WTC11 (cell line): ENCODE measurements around the gene RAD17. TPM values are rescaled to one million over a fixed set of nuclear protein-coding genes. Genes with fewer than 3 reads are reported as not detected.

Experiments used
- CREM ChIP-seq: sonication (generic); formaldehyde crosslinking; IDR thresholded peaks from 2 replicates; pipeline ENCODE4 v1.8.1; 2022; ENCODE audit warnings: mild to moderate bottlenecking, missing genetic modification reagents, moderate library complexity
- EMX1 ChIP-seq: fragments of 250-450 bp; sonication (Bioruptor Pico); IDR thresholded peaks from 2 replicates; pipeline ENCODE4 v1.8.0; 2021; ENCODE audit warnings: mild to moderate bottlenecking
- ETV6 ChIP-seq: sonication (generic); formaldehyde crosslinking; IDR thresholded peaks from 2 replicates; pipeline ENCODE4 v1.8.1; 2022; ENCODE audit warnings: mild to moderate bottlenecking, missing genetic modification reagents
- FOXK1 ChIP-seq: sonication (generic); formaldehyde crosslinking; IDR thresholded peaks from 2 replicates; pipeline ENCODE4 v1.8.0; 2022; ENCODE audit warnings: mild to moderate bottlenecking, moderate library complexity, missing genetic modification reagents
- JUN ChIP-seq: sonication (generic); formaldehyde crosslinking; IDR thresholded peaks from 2 replicates; pipeline ENCODE4 v1.8.0; 2023; ENCODE audit warnings: mild to moderate bottlenecking, missing genetic modification reagents
- MYBL2 ChIP-seq: sonication (generic); formaldehyde crosslinking; IDR thresholded peaks from 2 replicates; pipeline ENCODE4 v1.8.1; 2023; ENCODE audit warnings: mild to moderate bottlenecking, moderate library complexity, missing genetic modification reagents
- NFYB ChIP-seq: sonication (generic); formaldehyde crosslinking; conservative IDR thresholded peaks from 2 replicates; pipeline ENCODE4 v1.8.0; 2022; ENCODE audit warnings: low read depth, missing genetic modification reagents
- NR3C1 ChIP-seq: sonication (generic); formaldehyde crosslinking; conservative IDR thresholded peaks from 2 replicates; pipeline ENCODE4 v1.8.1; 2023; ENCODE audit warnings: low read depth, mild to moderate bottlenecking, missing genetic modification reagents
- PRRX2 ChIP-seq: fragments of 250-450 bp; sonication (Bioruptor Pico); IDR thresholded peaks from 2 replicates; pipeline ENCODE4 v1.8.0; 2021; ENCODE audit warnings: mild to moderate bottlenecking
- SMAD4 ChIP-seq: sonication (generic); formaldehyde crosslinking; IDR thresholded peaks from 2 replicates; pipeline ENCODE4 v1.8.0; 2022; ENCODE audit warnings: mild to moderate bottlenecking, missing genetic modification reagents
- TCF7 ChIP-seq: sonication (generic); formaldehyde crosslinking; IDR thresholded peaks from 2 replicates; pipeline ENCODE4 v1.8.0; 2022; ENCODE audit warnings: mild to moderate bottlenecking, low read depth, missing genetic modification reagents, moderate library complexity
- ZNF121 ChIP-seq: sonication (generic); formaldehyde crosslinking; IDR thresholded peaks from 2 replicates; pipeline ENCODE4 v1.8.0; 2023; ENCODE audit warnings: missing genetic modification reagents
- ZNF138 ChIP-seq: sonication (generic); formaldehyde crosslinking; conservative IDR thresholded peaks from 2 replicates; pipeline ENCODE4 v1.8.1; 2022; ENCODE audit warnings: mild to moderate bottlenecking, moderate library complexity, missing genetic modification reagents
- ZNF232 ChIP-seq: sonication (generic); formaldehyde crosslinking; IDR thresholded peaks from 2 replicates; pipeline ENCODE4 v1.8.0; 2022; ENCODE audit warnings: mild to moderate bottlenecking, missing genetic modification reagents
- ZNF263 ChIP-seq: sonication (generic); formaldehyde crosslinking; IDR thresholded peaks from 2 replicates; pipeline ENCODE4 v1.8.1; 2022; ENCODE audit warnings: low read depth, mild to moderate bottlenecking, moderate library complexity, missing genetic modification reagents
- total RNA-seq: library from RNA; stranded (reverse); gene quantifications from 3 replicates; pipeline ENCODE4 v1.2.3, GENCODE V29; 2021
- TF ChIP-seq, protein P1 (sequence below): sonication (generic); formaldehyde crosslinking; IDR thresholded peaks from 2 replicates; pipeline ENCODE4 v1.8.0; 2023; ENCODE audit warnings: missing genetic modification reagents, mild to moderate bottlenecking, borderline replicate concordance
- TF ChIP-seq, protein P2 (sequence below): sonication (generic); formaldehyde crosslinking; IDR thresholded peaks from 2 replicates; pipeline ENCODE4 v1.8.1; 2023; ENCODE audit warnings: mild to moderate bottlenecking, missing genetic modification reagents, moderate library complexity
- TF ChIP-seq, protein P3 (sequence below): sonication (generic); formaldehyde crosslinking; IDR thresholded peaks from 2 replicates; pipeline ENCODE4 v1.8.1; 2023; ENCODE audit warnings: mild to moderate bottlenecking, missing genetic modification reagents
- TF ChIP-seq, protein P4 (sequence below): fragments of 250-450 bp; sonication (Bioruptor Pico); IDR thresholded peaks from 2 replicates; pipeline ENCODE4 v1.9.0; 2021; ENCODE audit warnings: mild to moderate bottlenecking, borderline replicate concordance
- TF ChIP-seq, protein P5 (sequence below): sonication (generic); formaldehyde crosslinking; IDR thresholded peaks from 2 replicates; pipeline ENCODE4 v1.8.0; 2022; ENCODE audit warnings: mild to moderate bottlenecking, missing genetic modification reagents
- TF ChIP-seq, protein P6 (sequence below): fragments of 250-450 bp; sonication (Bioruptor Pico); IDR thresholded peaks from 2 replicates; pipeline ENCODE4 v1.9.0; 2021; ENCODE audit warnings: mild to moderate bottlenecking
- TF ChIP-seq, protein P7 (sequence below): sonication (generic); formaldehyde crosslinking; IDR thresholded peaks from 2 replicates; pipeline ENCODE4 v1.8.0; 2022; ENCODE audit warnings: mild to moderate bottlenecking, missing genetic modification reagents

Gene RAD17
- total RNA-seq, 1 experiment from 2014 or later = 32.6 TPM

DNA sequence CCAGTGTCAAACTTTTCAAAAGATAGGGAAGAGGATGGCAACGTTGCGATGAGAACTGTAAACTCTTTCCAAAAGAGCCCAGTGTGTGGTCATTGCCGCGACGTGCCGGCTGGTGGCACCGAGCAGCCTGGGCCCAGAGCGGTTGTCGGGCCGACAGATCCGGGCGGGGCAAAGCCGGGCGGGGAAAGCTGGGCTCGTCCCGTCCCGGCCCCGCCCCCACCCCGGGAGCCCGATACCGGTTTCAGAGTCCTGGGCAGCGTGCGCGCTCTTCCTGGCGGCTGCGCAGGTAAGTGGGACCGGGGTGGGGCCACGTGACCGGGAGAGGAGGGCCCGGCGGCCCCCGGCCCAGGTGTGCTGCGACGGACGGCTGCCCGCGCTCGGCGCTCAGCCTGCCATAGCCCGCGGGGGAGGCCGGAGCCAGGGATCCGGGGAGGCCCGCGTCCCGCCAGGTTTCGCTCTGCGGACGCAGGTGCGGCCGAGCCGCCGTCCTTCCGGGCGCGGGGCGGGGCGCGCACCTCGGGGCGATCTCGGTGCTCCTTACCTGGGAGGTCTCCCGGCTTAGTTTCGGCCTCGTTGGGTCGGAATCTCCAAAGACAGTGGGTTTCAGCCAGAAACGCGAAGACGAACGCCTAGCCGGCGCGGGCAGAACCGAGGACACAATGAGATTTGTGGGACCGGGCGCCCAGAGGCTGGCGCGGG lies 45.4 kb downstream of the RAD17 start, which contains the start of gene MARVELD2 (continued):
- TF ChIP-seq, protein P1, sequence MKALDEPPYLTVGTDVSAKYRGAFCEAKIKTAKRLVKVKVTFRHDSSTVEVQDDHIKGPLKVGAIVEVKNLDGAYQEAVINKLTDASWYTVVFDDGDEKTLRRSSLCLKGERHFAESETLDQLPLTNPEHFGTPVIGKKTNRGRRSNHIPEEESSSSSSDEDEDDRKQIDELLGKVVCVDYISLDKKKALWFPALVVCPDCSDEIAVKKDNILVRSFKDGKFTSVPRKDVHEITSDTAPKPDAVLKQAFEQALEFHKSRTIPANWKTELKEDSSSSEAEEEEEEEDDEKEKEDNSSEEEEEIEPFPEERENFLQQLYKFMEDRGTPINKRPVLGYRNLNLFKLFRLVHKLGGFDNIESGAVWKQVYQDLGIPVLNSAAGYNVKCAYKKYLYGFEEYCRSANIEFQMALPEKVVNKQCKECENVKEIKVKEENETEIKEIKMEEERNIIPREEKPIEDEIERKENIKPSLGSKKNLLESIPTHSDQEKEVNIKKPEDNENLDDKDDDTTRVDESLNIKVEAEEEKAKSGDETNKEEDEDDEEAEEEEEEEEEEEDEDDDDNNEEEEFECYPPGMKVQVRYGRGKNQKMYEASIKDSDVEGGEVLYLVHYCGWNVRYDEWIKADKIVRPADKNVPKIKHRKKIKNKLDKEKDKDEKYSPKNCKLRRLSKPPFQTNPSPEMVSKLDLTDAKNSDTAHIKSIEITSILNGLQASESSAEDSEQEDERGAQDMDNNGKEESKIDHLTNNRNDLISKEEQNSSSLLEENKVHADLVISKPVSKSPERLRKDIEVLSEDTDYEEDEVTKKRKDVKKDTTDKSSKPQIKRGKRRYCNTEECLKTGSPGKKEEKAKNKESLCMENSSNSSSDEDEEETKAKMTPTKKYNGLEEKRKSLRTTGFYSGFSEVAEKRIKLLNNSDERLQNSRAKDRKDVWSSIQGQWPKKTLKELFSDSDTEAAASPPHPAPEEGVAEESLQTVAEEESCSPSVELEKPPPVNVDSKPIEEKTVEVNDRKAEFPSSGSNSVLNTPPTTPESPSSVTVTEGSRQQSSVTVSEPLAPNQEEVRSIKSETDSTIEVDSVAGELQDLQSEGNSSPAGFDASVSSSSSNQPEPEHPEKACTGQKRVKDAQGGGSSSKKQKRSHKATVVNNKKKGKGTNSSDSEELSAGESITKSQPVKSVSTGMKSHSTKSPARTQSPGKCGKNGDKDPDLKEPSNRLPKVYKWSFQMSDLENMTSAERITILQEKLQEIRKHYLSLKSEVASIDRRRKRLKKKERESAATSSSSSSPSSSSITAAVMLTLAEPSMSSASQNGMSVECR (CRISPR knock-in tag) = peak; percentile 33; the same call in 1 of the 2 replicates
- TF ChIP-seq, protein P2, sequence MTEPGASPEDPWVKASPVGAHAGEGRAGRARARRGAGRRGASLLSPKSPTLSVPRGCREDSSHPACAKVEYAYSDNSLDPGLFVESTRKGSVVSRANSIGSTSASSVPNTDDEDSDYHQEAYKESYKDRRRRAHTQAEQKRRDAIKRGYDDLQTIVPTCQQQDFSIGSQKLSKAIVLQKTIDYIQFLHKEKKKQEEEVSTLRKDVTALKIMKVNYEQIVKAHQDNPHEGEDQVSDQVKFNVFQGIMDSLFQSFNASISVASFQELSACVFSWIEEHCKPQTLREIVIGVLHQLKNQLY (CRISPR knock-in tag) = no peak
- peak; percentile 78 for TF ChIP-seq CREM (CRISPR knock-in tag)
- no peak for TF ChIP-seq TCF7 (CRISPR knock-in tag)
- TF ChIP-seq EMX1 = no peak
- TF ChIP-seq NFYB (CRISPR knock-in tag) = no peak
- TF ChIP-seq, protein P3, sequence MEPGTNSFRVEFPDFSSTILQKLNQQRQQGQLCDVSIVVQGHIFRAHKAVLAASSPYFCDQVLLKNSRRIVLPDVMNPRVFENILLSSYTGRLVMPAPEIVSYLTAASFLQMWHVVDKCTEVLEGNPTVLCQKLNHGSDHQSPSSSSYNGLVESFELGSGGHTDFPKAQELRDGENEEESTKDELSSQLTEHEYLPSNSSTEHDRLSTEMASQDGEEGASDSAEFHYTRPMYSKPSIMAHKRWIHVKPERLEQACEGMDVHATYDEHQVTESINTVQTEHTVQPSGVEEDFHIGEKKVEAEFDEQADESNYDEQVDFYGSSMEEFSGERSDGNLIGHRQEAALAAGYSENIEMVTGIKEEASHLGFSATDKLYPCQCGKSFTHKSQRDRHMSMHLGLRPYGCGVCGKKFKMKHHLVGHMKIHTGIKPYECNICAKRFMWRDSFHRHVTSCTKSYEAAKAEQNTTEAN (CRISPR knock-in tag) = peak; percentile 52; the same call in 1 of the 2 replicates
- no peak for TF ChIP-seq SMAD4 (CRISPR knock-in tag)
- TF ChIP-seq JUN (CRISPR knock-in tag) = 0 out of 2 replicates have a peak, but pooled peaks have one; percentile 20
- 0 out of 2 replicates have a peak, but pooled peaks have one; percentile 66 for TF ChIP-seq PRRX2 (CRISPR knock-in tag)
- 0 out of 2 replicates have a peak, but pooled peaks have one; percentile 76 for TF ChIP-seq ZNF138 (CRISPR knock-in tag)
- TF ChIP-seq, protein P4, sequence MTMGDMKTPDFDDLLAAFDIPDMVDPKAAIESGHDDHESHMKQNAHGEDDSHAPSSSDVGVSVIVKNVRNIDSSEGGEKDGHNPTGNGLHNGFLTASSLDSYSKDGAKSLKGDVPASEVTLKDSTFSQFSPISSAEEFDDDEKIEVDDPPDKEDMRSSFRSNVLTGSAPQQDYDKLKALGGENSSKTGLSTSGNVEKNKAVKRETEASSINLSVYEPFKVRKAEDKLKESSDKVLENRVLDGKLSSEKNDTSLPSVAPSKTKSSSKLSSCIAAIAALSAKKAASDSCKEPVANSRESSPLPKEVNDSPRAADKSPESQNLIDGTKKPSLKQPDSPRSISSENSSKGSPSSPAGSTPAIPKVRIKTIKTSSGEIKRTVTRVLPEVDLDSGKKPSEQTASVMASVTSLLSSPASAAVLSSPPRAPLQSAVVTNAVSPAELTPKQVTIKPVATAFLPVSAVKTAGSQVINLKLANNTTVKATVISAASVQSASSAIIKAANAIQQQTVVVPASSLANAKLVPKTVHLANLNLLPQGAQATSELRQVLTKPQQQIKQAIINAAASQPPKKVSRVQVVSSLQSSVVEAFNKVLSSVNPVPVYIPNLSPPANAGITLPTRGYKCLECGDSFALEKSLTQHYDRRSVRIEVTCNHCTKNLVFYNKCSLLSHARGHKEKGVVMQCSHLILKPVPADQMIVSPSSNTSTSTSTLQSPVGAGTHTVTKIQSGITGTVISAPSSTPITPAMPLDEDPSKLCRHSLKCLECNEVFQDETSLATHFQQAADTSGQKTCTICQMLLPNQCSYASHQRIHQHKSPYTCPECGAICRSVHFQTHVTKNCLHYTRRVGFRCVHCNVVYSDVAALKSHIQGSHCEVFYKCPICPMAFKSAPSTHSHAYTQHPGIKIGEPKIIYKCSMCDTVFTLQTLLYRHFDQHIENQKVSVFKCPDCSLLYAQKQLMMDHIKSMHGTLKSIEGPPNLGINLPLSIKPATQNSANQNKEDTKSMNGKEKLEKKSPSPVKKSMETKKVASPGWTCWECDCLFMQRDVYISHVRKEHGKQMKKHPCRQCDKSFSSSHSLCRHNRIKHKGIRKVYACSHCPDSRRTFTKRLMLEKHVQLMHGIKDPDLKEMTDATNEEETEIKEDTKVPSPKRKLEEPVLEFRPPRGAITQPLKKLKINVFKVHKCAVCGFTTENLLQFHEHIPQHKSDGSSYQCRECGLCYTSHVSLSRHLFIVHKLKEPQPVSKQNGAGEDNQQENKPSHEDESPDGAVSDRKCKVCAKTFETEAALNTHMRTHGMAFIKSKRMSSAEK = no peak
- no peak; the same call in 1 of the 2 replicates for TF ChIP-seq NR3C1
- TF ChIP-seq ETV6 = peak; percentile 67
- TF ChIP-seq MYBL2 (CRISPR knock-in tag) = peak; percentile 54; the same call in 1 of the 2 replicates
- TF ChIP-seq, protein P5, sequence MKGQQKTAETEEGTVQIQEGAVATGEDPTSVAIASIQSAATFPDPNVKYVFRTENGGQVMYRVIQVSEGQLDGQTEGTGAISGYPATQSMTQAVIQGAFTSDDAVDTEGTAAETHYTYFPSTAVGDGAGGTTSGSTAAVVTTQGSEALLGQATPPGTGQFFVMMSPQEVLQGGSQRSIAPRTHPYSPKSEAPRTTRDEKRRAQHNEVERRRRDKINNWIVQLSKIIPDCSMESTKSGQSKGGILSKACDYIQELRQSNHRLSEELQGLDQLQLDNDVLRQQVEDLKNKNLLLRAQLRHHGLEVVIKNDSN = peak; percentile 96
- TF ChIP-seq, protein P6, sequence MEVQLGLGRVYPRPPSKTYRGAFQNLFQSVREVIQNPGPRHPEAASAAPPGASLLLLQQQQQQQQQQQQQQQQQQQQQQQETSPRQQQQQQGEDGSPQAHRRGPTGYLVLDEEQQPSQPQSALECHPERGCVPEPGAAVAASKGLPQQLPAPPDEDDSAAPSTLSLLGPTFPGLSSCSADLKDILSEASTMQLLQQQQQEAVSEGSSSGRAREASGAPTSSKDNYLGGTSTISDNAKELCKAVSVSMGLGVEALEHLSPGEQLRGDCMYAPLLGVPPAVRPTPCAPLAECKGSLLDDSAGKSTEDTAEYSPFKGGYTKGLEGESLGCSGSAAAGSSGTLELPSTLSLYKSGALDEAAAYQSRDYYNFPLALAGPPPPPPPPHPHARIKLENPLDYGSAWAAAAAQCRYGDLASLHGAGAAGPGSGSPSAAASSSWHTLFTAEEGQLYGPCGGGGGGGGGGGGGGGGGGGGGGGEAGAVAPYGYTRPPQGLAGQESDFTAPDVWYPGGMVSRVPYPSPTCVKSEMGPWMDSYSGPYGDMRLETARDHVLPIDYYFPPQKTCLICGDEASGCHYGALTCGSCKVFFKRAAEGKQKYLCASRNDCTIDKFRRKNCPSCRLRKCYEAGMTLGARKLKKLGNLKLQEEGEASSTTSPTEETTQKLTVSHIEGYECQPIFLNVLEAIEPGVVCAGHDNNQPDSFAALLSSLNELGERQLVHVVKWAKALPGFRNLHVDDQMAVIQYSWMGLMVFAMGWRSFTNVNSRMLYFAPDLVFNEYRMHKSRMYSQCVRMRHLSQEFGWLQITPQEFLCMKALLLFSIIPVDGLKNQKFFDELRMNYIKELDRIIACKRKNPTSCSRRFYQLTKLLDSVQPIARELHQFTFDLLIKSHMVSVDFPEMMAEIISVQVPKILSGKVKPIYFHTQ (CRISPR knock-in tag) = no peak
- TF ChIP-seq ZNF263 = peak; percentile 60; the same call in 1 of the 2 replicates
- TF ChIP-seq, protein P7, sequence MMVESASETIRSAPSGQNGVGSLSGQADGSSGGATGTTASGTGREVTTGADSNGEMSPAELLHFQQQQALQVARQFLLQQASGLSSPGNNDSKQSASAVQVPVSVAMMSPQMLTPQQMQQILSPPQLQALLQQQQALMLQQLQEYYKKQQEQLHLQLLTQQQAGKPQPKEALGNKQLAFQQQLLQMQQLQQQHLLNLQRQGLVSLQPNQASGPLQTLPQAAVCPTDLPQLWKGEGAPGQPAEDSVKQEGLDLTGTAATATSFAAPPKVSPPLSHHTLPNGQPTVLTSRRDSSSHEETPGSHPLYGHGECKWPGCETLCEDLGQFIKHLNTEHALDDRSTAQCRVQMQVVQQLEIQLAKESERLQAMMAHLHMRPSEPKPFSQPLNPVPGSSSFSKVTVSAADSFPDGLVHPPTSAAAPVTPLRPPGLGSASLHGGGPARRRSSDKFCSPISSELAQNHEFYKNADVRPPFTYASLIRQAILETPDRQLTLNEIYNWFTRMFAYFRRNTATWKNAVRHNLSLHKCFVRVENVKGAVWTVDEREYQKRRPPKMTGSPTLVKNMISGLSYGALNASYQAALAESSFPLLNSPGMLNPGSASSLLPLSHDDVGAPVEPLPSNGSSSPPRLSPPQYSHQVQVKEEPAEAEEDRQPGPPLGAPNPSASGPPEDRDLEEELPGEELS (CRISPR knock-in tag) = peak; percentile 71; the same call in 1 of the 2 replicates
- peak; percentile 43; the same call in 1 of the 2 replicates for TF ChIP-seq ZNF121 (CRISPR knock-in tag)
- no peak for TF ChIP-seq ZNF232 (CRISPR knock-in tag)
- peak; percentile 73; the same call in 1 of the 2 replicates for TF ChIP-seq FOXK1
